A673 (cell line): Measurements from ENCODE around the gene PCDHA3. TPM values are rescaled to one million over a fixed set of nuclear protein-coding genes. Genes with fewer than 3 reads are reported as not detected.
"Not testable (repeated sequence)": the region's sequence is repeated elsewhere in the genome, so short reads cannot be mapped to it uniquely, and the experiment has no call there.

Experiments
- BruUV-seq: library from RNA; stranded (reverse); fragments of 400-500 nt; replicated peaks from 2 replicates; lab custom pipeline; 2021; lab: Mats Ljungman, UMichigan
- CTCF ChIA-PET: fragments of 300-600 bp; sonication (Branson Sonifier 250); formaldehyde crosslinking; loops from one replicate; lab custom pipeline; 2022; ENCODE audit warnings: antibody characterized with exemption; lab: Charles Lee
- POLR2A ChIA-PET: fragments of 300-600 bp; sonication (Branson Sonifier 250); formaldehyde crosslinking; loops from one replicate; lab custom pipeline; 2022; ENCODE audit warnings: antibody characterized with exemption; ENCODE audit not compliant: low non-redundant PET; lab: Charles Lee
- DNase-seq: peaks from one replicate; pipeline ENCODE4 v3.0.0-alpha.2; 2015; ENCODE audit warnings: low spot score
- H3K27ac ChIP-seq: fragments of 200-600 bp; sonication (generic); 2 replicates; pipeline ENCODE4 v1.5.1; 2016; ENCODE audit warnings: mixed run types, low read depth, mild to moderate bottlenecking, mixed read lengths, antibody characterized with exemption, low read length; ENCODE audit not compliant: poor library complexity, severe bottlenecking
- H3K27me3 ChIP-seq: fragments of 200-600 bp; sonication (generic); replicated peaks from 2 replicates; pipeline ENCODE4 v1.6.1; 2017; ENCODE audit warnings: mixed run types, low read depth, mild to moderate bottlenecking, mixed read lengths, antibody characterized with exemption, low read length; ENCODE audit not compliant: insufficient read depth, poor library complexity
- H3K36me3 ChIP-seq: fragments of 200-600 bp; sonication (generic); 2 replicates; pipeline ENCODE4 v1.6.1; 2016; ENCODE audit warnings: mixed run types, mild to moderate bottlenecking, mixed read lengths, antibody characterized with exemption, low read length; ENCODE audit not compliant: insufficient read depth, poor library complexity, severe bottlenecking
- H3K4me1 ChIP-seq: fragments of 200-600 bp; sonication (generic); 2 replicates; pipeline ENCODE4 v1.6.1; 2017; ENCODE audit warnings: mixed run types, mild to moderate bottlenecking, mixed read lengths, antibody characterized with exemption, low read length; ENCODE audit not compliant: insufficient read depth, poor library complexity, severe bottlenecking
- H3K4me3 ChIP-seq: fragments of 200-600 bp; sonication (generic); 2 replicates; pipeline ENCODE4 v1.5.1; 2016; ENCODE audit warnings: low read depth, mixed run types, mild to moderate bottlenecking, mixed read lengths, low read length; ENCODE audit not compliant: poor library complexity, severe bottlenecking
- H3K9me3 ChIP-seq: fragments of 200-600 bp; sonication (generic); 2 replicates; pipeline ENCODE4 v1.6.1; 2016; ENCODE audit warnings: mixed run types, low read depth, mild to moderate bottlenecking, mixed read lengths, antibody characterized with exemption, low read length; ENCODE audit not compliant: poor library complexity, severe bottlenecking
- EZH2 ChIP-seq: fragments of 200-600 bp; sonication (generic); IDR thresholded peaks from 2 replicates; pipeline ENCODE4 v1.6.1; 2017; ENCODE audit warnings: borderline replicate concordance, low read depth, mild to moderate bottlenecking, mixed read lengths, antibody characterized with exemption, low read length; ENCODE audit not compliant: poor library complexity, severe bottlenecking
- intact Hi-C: fragments of 100-400 bp; cut with micrococcal nuclease; formaldehyde crosslinking; loops from one replicate; pipeline ENCODE4 v1.10.0; 2022; ENCODE audit not compliant: unreplicated experiment
- total RNA-seq: library from RNA; stranded (reverse); gene quantifications from 2 replicates; pipeline ENCODE4 v1.2.3, GENCODE V29; 2021
- TF ChIP-seq, protein P1 (sequence below): fragments of 300-800, 200-600 bp; sonication (generic); conservative IDR thresholded peaks from 2 replicates; pipeline ENCODE4 v1.5.1; 2017; ENCODE audit warnings: low read depth, mild to moderate bottlenecking, antibody characterized with exemption, low read length, moderate library complexity, mixed read lengths

PCDHA3 gene
- total RNA-seq, 1 experiment from 2014 or later, result 3.2 TPM

DNA sequence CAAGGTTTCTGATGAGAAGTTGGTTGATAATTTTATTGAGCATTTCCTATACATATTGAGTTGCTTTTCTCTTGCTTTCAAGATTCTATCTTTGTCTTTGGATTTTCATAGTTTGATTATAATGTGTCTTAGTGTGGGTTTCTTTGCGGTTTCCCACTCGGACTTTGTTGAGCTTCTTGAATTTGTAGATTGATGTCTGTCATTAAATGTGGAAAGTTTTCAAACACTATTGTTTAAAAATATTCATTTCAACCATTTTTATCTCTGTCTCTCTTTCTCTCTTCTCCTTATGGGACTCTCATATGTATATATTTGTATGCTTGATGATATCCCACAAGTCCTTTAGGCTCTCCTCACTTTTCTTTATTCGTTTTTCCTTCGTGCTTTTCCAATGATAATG is 33.4 kb upstream of the PCDHA3 start:
- TF ChIP-seq EZH2, result no peak
- TF ChIP-seq, protein P1, sequence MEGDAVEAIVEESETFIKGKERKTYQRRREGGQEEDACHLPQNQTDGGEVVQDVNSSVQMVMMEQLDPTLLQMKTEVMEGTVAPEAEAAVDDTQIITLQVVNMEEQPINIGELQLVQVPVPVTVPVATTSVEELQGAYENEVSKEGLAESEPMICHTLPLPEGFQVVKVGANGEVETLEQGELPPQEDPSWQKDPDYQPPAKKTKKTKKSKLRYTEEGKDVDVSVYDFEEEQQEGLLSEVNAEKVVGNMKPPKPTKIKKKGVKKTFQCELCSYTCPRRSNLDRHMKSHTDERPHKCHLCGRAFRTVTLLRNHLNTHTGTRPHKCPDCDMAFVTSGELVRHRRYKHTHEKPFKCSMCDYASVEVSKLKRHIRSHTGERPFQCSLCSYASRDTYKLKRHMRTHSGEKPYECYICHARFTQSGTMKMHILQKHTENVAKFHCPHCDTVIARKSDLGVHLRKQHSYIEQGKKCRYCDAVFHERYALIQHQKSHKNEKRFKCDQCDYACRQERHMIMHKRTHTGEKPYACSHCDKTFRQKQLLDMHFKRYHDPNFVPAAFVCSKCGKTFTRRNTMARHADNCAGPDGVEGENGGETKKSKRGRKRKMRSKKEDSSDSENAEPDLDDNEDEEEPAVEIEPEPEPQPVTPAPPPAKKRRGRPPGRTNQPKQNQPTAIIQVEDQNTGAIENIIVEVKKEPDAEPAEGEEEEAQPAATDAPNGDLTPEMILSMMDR, result no peak
- Histone ChIP-seq H3K4me1 (no peaks in the 10 kb centered on the region), H3K27me3 (no peaks in the 10 kb centered on the region), H3K27ac (no peak overlapping the region), H3K4me3 (no peak overlapping the region), H3K9me3 (peaks cover 68% of the 10 kb centered on the region), H3K36me3 (no peaks in the 10 kb centered on the region)
- ChIA-PET POLR2A (no interaction called here), CTCF (no interaction called here)
- BruUV-seq, result no TSS peak
- no peak for DNase-seq
- intact Hi-C loops, result no loop called here

DNA sequence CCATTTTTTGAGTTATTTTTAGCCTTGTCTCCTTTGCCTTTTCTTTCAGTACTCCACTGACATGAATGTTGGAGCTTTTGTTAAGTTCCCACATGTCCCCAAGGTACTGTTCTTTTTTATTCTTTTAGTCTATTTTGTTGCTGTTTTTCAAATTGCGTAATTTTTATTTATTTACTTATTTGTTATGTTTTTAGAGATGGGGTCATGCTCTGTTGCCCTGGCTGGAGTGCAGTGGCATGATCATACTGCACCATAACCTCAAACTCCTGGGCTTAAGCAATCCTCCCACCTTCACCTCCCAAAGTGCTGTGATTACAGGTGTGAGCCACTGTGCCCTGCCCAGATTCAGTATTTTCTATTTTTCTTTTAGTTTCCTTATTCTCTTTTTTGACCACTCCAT is 20.3 kb upstream of the PCDHA3 start:
- BruUV-seq, result no TSS peak
- TF ChIP-seq, protein P1, result no peak
- no peak for TF ChIP-seq EZH2

DNA sequence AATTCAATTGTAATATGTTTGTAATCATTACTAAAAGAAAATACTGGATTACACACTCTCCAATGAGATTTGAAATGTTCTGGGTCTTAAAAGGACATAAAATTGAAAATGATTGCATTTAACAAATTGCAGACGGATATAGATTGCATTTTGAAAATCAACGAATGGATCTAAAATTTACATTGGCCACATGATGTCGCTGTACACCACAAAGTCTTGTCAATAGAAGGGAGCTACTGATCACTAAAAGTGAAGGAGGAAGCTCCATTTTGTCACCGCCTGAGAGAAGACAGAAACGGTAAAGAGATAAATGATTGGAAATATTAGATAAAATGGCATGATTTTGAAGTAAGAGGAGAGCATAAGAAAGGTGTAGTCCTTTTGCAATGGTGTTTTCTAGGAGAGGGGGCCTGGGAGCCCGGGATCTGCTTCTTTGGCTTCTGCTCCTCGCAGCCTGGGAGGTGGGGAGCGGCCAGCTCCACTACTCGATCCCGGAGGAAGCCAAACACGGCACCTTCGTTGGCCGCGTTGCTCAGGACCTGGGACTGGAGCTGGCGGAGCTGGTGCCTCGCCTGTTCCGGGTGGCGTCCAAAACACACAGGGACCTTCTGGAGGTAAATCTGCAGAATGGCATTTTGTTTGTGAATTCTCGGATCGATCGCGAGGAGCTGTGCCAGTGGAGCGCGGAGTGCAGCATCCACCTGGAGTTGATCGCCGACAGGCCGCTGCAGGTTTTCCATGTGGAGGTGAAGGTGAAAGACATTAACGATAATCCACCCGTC is 14.8 kb upstream of the PCDHA3 start, which contains the start of gene PCDHA1:
TSS of gene PCDHA1 (plus strand) at position 236 of the 782 bp plus-strand sequence.
- POLR2A ChIA-PET, result no interaction called here
- Histone ChIP-seq H3K27ac (no peak within 1 kb of the TSS), H3K36me3 (no peaks in the 10 kb centered on the region), H3K27me3 (peaks cover 8% of the 10 kb centered on the region), H3K9me3 (peaks cover 28% of the 10 kb centered on the region), H3K4me3 (peak within 1 kb of the TSS; percentile 29), H3K4me1 (no peaks in the 10 kb centered on the region)
- intact Hi-C loops, result no loop called here
- no TSS peak for BruUV-seq
- no peak for TF ChIP-seq EZH2
- TF ChIP-seq, protein P1, result peak; percentile 64
- peak; percentile 64 for DNase-seq
- CTCF ChIA-PET, result interaction anchor here (0.6 to 1.1 kb wide), 9 partner anchors 9 to 781 kb away, joined by 3 to 8 read pairs (median 3); partner anchors contain the start of genes PCDHA11, PCDHA2, PCDHA5 and PCDHA6

More for the DNA sequence above, 20.3 kb upstream of the PCDHA3 start:
- H3K27me3 ChIP-seq, result no peaks in the 10 kb centered on the region
- H3K4me3 ChIP-seq, result no peak overlapping the region
- no peak overlapping the region for H3K27ac ChIP-seq
- CTCF ChIA-PET, result no interaction called here
- intact Hi-C loops, result no loop called here
- no peaks in the 10 kb centered on the region for H3K4me1 ChIP-seq
- no peak for DNase-seq
- H3K36me3 ChIP-seq, result no peaks in the 10 kb centered on the region
- H3K9me3 ChIP-seq, result peaks cover 25% of the 10 kb centered on the region
- POLR2A ChIA-PET, result no interaction called here

DNA sequence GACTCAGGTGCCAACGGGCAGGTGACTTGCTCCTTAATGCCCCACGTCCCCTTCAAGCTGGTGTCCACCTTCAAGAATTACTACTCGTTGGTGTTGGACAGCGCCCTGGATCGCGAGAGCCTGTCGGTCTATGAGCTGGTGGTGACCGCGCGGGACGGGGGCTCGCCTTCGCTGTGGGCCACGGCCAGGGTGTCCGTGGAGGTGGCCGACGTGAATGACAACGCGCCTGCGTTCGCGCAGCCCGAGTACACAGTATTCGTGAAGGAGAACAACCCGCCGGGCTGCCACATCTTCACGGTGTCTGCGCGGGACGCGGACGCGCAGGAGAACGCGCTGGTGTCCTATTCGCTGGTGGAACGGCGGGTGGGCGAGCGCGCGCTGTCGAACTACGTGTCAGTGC is 13.4 kb upstream of the PCDHA3 start:
- H3K4me3 ChIP-seq, H3K4me1 ChIP-seq, BruUV-seq, intact Hi-C loops, H3K27me3 ChIP-seq, CTCF ChIA-PET, DNase-seq, H3K36me3 ChIP-seq, POLR2A ChIA-PET, H3K27ac ChIP-seq: not testable (repeated sequence)
- peaks cover 21% of the 10 kb centered on the region for H3K9me3 ChIP-seq

DNA sequence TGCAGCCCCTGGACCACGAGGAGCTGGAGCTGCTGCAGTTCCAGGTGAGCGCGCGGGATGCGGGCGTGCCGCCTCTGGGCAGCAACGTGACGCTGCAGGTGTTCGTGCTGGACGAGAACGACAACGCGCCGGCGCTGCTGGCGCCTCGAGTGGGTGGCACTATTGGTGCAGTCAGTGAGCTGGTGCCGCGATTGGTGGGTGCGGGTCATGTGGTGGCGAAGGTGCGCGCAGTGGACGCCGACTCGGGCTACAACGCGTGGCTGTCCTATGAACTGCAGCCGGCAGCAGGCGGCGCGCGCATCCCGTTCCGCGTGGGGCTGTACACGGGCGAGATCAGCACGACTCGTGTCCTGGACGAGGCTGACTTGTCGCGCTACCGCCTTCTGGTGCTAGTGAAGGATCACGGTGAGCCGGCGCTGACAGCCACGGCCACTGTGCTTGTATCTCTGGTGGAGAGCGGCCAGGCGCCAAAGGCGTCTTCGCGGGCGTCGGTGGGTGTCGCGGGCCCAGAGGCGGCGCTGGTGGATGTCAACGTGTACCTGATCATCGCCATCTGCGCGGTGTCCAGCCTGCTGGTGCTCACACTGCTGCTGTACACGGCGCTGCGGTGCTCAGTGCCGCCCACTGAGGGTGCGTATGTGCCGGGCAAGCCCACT is 12.9 kb upstream of the PCDHA3 start:
- CTCF ChIA-PET, H3K4me1 ChIP-seq, H3K36me3 ChIP-seq, intact Hi-C loops, H3K27me3 ChIP-seq, H3K4me3 ChIP-seq, BruUV-seq, DNase-seq, POLR2A ChIA-PET, H3K27ac ChIP-seq: not testable (repeated sequence)
- H3K9me3 ChIP-seq, result peaks cover 26% of the 10 kb centered on the region
